HG03060 (cell line): ENCODE data around the gene SCAP.

ENCODE experiments used
- ATAC-seq: cut with Tn5 transposase; IDR thresholded peaks from one replicate; pipeline ENCODE4 v1.9.1; 2021; ENCODE audit warnings: low read depth, moderate number of reproducible peaks; ENCODE audit not compliant: unreplicated experiment

SCAP gene

DNA sequence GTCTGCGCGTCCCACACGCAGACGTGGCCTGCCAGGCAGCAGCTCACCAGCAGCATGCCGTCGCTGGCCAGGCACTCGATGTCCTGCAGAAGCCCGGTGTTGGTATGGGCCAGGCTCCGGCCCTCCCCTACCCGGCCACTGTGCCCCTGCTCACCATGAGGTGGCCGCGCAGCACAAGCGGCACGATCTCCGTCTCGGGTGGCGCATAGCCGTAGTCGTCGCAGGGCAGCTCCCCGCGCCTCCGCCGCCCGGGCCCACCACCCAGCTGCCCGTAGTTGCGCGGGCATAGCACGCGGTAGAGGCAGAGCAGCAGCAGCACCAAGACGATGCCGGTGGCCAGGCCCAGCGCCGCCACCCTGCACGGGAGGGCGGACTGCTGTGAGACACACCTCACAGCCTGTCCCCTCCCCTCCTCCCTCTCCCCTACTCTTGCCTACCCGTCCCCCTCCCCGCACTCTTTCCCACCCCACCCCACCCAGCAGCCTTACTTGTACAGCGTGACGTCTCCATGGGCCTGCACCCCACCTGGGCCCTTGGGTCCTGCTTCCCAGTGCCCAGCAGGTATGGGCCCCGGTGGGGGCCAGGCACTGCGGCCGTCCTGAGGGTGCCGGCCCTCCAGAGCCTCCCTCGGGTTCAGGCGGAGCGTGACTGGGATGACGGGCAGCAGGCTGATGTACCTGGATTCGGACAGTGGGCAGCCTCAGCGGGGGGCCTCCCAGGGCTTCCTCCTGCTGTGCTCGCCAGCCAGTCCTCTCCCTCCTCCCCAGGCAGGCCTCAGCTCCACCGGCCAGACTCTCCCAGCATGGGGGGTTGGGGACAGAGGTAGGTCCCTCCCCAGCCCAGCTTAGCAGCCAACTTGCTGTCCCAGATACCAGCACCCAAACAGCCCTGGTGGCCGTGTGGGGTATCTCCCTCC is 57.3 kb downstream of the SCAP start:
- no peak for ATAC-seq

DNA sequence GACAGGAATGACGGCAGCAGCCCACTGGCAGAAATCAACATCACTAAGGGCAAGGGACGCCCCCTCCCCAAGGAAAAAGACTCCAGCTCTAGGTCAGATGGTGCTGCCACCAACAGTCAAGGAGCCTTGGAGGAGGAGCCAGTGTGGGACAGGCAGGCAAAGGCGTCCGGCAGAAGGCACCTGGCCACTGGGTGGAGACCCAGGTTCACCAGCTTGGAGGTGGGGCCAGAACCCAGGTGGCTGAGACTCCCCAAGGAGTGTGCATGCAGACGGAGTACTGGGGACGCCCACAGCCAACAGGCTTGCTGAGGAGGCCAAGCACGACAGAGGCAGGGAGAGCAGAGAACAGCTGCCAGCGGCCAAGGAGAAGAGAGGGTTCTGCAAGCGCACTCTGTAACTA is 59.7 kb downstream of the SCAP start:
- ATAC-seq: no peak

DNA sequence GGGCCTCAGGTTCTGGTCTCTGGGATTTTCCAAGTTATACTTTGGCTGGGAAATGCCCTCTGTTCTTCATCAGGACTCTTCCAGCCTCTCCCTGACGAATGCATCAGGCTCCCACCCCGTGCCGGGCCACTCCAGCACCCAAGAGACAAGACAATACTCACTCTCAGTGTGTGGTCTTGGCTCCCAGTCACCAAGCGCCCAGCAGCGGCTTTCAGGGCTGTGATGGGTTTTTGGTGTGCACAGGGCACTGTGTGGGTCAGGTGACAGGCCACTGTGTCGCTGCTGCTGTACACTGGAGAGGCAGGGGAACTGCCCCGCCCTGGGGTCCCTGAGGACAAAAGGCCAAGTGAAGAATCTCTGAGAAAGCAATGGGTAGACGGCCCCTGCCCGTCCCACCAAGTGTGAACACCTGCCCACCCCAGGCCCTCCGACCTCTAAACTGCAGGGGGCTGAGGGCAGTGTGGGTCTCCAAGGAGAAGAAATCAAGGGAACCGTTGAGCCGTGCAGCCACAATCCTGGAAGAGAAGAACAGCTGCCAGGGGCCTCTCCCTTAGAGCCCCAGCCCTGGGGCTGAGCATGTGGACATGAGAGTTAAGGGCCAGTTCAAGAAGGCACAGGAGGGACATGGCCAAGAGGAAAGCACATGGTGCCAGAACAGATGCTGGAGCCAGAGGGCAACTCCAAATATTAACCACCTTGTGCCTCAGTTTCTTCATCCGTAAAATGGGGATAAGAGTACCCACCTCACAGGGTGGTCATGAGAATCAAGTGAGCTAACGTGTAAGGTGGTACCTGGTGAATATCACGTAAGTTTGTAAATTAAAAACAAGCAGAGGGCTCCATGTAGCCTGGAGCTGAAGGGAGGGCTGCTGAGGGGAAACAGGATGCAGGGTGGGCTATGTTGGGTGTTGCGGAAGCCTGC is 60.8 kb downstream of the SCAP start:
- no peak for ATAC-seq

DNA sequence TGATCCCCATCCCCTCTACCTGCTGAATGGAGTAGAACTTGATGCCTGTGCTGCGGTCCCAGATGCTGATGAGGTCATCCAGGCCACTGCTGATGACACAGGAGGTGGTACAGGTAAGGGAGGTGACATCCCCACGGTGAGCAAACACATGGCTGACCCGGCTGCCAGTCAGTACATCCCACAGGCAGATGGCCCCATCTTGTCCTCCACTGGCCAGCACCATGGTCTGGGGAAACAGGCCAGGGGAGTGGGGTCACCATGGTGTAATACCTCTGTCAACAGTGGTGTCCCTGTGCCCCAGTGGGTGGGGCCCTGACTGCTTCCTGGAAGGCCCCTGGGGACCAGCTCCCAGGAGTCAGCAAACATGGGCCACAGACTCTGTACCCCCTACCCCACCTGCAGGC is 61.6 kb downstream of the SCAP start:
- ATAC-seq: no peak

DNA sequence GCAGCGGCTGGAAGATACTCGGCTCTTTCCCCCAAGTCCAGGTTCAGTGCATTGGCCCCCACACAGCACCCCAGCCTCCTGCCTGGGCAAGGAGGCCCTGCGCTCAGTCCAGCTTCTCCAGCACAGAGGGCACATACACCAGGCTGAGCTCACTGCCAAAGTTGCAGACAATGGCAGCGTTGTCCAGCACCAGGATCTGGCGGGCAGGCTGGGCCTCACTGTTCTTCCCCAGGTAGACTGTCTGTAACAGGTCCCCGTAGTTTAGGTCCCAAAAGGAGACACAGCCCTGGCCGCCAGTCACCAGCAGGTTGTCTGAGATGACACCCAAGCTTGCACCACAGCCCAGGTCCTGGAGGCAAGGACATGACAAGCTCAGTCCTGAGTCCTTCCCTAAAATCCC is 62.0 kb downstream of the SCAP start:
- ATAC-seq: no peak

DNA sequence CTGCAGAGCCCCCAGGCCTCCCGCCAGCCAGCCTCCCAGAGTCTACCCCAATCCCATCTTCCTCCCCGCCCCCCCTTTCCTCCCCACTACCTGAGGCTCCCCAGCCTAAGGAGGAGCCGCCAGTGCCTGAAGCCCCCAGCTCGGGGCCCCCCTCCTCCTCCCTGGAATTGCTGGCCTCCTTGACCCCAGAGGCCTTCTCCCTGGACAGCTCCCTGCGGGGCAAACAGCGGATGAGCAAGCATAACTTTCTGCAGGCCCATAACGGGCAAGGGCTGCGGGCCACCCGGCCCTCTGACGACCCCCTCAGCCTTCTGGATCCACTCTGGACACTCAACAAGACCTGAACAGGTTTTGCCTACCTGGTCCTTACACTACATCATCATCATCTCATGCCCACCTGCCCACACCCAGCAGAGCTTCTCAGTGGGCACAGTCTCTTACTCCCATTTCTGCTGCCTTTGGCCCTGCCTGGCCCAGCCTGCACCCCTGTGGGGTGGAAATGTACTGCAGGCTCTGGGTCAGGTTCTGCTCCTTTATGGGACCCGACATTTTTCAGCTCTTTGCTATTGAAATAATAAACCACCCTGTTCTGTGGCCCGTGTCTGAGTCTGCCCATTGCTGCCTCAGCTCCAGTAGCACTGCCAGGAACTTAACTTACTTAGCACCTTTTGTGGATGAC is 62.8 kb downstream of the SCAP start:
- no peak for ATAC-seq

DNA sequence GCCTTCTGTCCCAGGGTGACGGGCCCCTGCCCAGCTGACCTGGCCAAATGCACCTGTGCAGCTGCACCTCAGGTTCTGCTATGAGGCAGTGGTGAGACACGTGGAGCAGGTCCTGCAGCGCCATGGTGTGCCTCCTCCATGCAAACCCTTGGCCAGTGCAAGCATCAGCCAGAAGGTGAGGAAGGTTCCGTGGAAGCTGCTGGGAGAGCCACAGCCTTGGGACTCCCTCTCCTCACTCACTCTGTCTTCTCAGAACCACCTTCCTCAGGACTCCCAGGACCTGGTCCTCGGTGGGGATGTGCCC is 63.3 kb downstream of the SCAP start:
- no peak for ATAC-seq

DNA sequence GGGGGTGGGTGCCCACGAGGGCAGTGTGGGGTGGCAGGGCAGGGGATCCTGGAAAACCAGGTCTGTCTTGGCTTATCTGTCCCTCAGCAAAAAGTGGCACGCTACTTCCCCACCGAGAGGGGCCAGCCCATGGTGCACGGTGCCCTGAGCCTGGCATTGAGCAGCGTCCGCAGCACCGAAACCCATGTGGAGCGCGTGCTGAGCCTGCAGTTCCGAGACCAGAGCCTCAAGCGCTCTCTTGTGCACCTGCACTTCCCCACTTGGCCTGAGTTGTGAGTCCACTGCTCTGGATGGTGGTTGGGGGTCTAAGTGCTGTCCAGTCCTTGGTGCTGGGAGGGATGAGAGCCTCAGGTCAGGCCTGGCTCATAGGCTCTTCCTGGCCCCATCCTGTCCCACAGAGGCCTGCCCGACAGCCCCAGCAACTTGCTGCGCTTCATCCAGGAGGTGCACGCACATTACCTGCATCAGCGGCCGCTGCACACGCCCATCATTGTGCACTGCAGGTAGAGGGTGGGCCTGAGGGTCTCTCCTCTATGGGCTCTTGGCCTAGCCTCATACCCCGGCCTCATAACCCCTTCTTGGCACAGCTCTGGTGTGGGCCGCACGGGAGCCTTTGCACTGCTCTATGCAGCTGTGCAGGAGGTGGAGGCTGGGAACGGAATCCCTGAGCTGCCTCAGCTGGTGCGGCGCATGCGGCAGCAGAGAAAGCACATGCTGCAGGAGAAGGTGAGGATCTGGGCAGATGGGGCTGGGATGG is 63.9 kb downstream of the SCAP start:
- no peak for ATAC-seq

DNA sequence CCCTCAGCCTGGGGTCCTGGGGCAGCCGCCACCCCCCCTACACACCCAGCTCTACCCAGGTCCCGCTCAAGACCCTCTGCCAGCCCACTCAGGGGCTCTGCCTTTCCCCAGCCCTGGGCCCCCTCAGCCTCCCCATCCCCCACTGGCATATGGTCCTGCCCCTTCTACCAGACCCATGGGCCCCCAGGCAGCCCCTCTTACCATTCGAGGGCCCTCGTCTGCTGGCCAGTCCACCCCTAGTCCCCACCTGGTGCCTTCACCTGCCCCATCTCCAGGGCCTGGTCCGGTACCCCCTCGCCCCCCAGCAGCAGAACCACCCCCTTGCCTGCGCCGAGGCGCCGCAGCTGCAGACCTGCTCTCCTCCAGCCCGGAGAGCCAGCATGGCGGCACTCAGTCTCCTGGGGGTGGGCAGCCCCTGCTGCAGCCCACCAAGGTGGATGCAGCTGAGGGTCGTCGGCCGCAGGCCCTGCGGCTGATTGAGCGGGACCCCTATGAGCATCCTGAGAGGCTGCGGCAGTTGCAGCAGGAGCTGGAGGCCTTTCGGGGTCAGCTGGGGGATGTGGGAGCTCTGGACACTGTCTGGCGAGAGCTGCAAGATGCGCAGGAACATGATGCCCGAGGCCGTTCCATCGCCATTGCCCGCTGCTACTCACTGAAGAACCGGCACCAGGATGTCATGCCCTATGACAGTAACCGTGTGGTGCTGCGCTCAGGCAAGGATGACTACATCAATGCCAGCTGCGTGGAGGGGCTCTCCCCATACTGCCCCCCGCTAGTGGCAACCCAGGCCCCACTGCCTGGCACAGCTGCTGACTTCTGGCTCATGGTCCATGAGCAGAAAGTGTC is 64.7 kb downstream of the SCAP start:
- no peak for ATAC-seq

DNA sequence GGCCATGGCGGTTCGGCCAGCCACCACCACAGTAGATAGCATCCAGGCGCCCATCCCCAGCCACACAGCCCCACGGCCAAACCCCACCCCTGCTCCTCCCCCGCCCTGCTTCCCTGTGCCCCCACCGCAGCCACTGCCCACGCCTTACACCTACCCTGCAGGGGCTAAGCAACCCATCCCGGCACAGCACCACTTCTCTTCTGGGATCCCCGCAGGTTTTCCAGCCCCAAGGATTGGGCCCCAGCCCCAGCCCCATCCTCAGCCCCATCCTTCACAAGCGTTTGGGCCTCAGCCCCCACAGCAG is 65.4 kb downstream of the SCAP start:
- no peak for ATAC-seq

DNA sequence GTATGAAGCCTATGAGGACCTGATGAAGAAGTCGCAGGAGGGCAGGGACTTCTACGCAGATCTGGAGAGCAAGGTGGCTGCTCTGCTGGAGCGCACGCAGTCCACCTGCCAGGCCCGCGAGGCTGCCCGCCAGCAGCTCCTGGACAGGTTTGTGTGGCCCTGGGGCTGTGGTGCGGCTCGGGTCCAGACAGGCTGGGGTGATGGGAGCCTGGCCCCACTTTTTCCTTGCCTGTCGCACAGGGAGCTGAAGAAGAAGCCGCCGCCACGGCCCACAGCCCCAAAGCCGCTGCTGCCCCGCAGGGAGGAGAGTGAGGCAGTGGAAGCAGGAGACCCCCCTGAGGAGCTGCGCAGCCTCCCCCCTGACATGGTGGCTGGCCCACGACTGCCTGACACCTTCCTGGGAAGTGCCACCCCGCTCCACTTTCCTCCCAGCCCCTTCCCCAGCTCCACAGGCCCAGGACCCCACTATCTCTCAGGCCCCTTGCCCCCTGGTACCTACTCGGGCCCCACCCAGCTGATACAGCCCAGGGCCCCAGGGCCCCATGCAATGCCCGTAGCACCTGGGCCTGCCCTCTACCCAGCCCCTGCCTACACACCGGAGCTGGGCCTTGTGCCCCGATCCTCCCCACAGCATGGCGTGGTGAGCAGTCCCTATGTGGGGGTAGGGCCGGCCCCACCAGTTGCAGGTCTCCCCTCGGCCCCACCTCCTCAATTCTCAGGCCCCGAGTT is 65.9 kb downstream of the SCAP start:
- no peak for ATAC-seq

DNA sequence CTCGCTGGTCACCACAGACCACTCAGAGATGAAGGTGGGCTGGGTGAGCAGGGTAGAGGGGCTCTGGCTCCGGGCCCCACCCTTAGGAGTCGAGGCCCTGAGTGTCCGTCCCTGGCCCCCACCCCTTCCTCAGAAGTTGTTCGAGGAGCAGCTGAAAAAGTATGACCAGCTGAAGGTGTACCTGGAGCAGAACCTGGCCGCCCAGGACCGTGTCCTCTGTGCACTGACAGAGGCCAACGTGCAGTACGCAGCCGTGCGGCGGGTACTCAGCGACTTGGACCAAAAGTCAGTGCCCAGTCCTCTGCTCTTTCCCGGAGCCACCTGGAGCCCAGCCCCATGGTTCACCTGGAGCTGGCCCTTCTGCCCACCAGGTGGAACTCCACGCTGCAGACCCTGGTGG is 66.5 kb downstream of the SCAP start:
- no peak for ATAC-seq

DNA sequence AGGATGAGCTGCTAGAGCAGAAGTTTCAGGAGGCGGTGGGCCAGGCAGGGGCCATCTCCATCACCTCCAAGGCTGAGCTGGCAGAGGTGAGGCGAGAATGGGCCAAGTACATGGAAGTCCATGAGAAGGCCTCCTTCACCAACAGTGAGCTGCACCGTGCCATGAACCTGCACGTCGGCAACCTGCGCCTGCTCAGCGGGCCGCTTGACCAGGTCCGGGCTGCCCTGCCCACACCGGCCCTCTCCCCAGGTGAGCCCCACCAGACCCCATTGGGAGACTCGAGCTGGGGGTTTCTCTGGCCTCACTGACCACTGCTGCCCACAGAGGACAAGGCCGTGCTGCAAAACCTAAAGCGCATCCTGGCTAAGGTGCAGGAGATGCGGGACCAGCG is 66.9 kb downstream of the SCAP start:
- no peak for ATAC-seq

DNA sequence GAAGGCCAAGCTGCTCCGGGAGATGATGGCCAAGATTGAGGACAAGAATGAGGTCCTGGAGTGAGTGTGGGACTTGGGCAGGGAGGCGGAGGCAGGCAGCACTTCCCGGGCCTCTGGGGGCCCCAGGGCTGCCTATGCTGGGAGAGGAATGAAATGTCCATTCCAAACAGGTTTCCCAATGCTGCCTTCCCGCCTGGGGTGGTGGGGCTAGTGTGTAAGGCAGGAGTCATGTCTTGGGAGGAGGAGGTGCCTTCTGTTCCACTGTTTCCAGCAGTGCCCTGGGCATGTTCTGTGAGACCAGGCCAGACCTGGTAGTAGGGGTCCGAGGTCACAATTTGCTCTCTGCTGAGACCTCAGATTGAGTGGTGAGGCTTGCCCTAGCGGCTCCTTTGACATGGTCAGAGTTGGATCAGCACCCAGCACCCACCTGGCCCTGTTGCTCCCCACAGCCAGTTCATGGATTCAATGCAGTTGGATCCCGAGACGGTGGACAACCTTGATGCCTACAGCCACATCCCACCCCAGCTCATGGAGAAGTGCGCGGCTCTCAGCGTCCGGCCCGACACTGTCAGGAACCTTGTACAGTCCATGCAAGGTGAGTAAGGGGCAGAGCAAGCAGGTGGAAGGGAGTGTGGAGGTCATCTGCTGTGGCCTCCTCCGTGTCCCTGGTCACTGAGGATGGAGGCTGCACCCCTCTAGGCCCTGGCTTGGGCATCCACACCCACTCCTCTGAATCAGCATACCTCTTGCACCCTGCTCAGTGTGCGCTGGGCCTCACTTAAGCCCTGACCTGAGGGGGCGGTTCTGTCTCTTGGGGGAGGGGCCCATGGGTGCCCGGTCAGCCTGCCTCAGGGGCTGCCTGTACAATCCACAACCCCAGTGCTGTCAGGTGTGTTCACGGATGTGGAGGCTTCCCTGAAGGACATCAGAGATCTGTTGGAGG is 67.6 kb downstream of the SCAP start:
- no peak for ATAC-seq

DNA sequence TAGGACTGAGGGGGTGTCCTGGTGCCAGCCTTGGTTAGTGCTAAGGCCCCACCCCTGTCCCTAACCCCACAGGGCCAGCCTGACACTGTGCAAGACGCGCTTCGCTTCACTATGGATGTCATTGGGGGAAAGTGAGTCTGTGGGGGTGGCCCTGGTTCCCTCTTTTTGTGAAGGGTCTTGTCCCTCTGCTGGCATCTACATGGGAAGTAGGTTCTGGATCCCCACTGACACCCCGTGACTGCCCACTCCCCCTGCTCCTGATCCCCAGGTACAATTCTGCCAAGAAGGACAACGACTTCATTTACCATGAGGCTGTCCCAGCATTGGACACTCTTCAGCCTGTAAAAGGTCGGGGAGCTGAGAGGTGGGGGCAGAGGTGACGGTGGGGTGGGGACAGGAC is 68.5 kb downstream of the SCAP start:
- no peak for ATAC-seq

DNA sequence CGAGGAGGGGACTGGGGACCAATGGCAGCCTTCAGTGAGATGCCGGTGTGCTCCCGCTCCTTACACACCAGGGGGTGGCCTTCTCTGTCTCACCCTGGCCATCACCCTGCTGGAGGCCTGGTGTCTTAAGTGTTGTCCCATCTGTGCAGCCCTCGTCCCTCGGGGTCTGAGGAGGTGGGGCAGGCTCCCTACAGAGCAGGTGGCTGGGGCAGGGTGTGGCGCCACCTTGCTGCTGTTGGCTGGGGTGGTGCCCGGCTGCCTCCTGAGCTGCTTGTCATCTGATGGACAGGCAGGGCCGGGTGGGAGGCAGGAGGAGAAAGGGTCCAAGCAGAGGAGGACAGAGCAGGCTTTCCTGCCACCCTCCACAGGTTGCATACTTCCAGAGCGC is 69.0 kb downstream of the SCAP start:
- no peak for ATAC-seq

DNA sequence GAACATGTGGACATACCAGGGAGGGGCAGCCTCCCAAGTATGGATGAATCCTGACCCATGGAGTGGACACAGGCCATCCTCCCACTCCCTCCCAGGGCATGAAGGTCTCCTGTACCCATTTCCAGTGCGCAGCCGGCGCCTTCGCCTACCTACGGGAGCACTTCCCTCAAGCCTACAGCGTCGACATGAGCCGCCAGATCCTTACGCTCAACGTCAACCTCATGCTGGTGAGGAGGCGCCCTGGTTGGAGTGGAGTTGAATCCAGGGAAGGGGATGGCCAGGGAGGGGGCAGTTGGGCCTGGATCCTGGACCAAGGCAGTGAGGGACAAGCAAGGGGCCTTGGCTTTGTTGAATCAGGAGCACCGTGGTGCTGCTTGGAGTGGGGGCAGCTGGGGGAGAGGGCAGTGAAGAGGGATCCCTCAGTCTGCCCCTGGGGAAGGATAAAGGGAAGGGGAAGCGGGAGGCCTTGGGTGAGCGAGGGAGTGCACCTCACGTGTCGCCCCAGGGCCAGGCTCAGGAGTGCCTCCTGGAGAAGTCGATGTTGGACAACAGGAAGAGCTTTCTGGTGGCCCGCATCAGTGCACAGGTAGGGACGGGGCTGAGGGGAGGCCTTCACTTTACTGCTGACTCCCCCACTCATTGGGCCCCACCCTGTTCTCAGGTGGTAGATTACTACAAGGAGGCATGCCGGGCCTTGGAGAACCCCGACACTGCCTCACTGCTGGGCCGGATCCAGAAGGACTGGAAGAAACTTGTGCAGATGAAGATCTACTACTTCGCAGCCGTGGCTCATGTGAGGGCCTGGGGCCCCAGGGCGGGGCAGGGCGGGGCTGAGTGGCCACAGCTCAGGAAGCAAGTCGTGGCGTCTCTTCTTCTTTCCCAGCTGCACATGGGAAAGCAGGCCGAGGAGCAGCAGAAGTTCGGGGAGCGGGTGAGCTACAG is 69.7 kb downstream of the SCAP start:
- ATAC-seq: no peak
